ENCODE measurements around the gene POU5F2. TPM values are rescaled to one million over a fixed set of nuclear protein-coding genes. Genes with fewer than 3 reads are reported as not detected.

Gene POU5F2
- total RNA-seq, 4 donors from 2014 or later = 4.7 to 9.4 (median 6.0) TPM

DNA sequence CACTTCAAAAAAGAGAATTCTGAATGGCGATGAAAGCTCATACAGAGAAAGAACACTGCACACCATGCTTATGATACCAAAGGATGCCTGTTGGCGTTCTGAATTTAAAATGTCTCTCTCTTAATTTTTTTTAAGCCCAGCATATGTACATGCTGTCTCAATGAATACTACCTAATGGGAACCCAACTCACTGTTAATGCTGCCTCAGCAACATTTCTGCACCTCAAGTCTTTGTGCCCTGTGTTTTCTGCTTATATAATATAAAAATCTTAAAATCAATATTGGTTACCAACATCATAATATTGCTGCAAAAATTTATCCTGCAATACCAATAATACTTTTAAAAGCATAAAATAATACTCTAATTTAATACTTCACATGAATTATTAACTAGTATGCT, 44.1 kb upstream of the POU5F2 start:
- WGBS, 2 donors = 94 to 96% methylated on average over 2 of the region's 2 CpGs
- TF ChIP-seq, protein P1, sequence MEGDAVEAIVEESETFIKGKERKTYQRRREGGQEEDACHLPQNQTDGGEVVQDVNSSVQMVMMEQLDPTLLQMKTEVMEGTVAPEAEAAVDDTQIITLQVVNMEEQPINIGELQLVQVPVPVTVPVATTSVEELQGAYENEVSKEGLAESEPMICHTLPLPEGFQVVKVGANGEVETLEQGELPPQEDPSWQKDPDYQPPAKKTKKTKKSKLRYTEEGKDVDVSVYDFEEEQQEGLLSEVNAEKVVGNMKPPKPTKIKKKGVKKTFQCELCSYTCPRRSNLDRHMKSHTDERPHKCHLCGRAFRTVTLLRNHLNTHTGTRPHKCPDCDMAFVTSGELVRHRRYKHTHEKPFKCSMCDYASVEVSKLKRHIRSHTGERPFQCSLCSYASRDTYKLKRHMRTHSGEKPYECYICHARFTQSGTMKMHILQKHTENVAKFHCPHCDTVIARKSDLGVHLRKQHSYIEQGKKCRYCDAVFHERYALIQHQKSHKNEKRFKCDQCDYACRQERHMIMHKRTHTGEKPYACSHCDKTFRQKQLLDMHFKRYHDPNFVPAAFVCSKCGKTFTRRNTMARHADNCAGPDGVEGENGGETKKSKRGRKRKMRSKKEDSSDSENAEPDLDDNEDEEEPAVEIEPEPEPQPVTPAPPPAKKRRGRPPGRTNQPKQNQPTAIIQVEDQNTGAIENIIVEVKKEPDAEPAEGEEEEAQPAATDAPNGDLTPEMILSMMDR (IDR thresholded peaks at IDR 0.05) = no peak
- TF ChIP-seq POLR2A (IDR thresholded peaks at IDR 0.05) = no peak
- Histone ChIP-seq H3K4me1 (peaks cover 7 to 11% of the 10 kb centered on the region in 2 donors), H3K36me3 (no peaks in the 10 kb centered on the region), H3K4me3 (replicated peaks in 1 of 3) (no peak overlapping the region), H3K27me3 (no peaks in the 10 kb centered on the region), H3K27ac (no peak overlapping the region), H3K9me3 (no peaks in the 10 kb centered on the region)
- intact Hi-C loops (cut with DNase I) = no loop called here
- DNase-seq = no peak

GRCh38 chr5:93782978-93783377, 41.6 kb upstream of the POU5F2 start:
- no peak overlapping the region for H3K27ac ChIP-seq
- intact Hi-C loops (cut with DNase I) = no loop called here
- H3K4me1 ChIP-seq = no peaks in the 10 kb centered on the region
- WGBS, 2 donors = 97 to 100% methylated on average over 1 of the region's 1 CpG
- H3K27me3 ChIP-seq = no peaks in the 10 kb centered on the region
- no peaks in the 10 kb centered on the region for H3K36me3 ChIP-seq
- H3K4me3 ChIP-seq (replicated peaks in 1 of 3) = no peak overlapping the region
- DNase-seq = no peak
- no peaks in the 10 kb centered on the region for H3K9me3 ChIP-seq
- no peak for TF ChIP-seq POLR2A (IDR thresholded peaks at IDR 0.05)

- no peak overlapping the region for H3K27ac ChIP-seq
- DNase-seq = no peak
- H3K4me3 ChIP-seq (replicated peaks in 1 of 3) = no peak overlapping the region
- no peaks in the 10 kb centered on the region for H3K9me3 ChIP-seq
- no peaks in the 10 kb centered on the region for H3K4me1 ChIP-seq
- WGBS, 2 donors = 85 to 91% methylated on average over 3 of the region's 3 CpGs
- H3K27me3 ChIP-seq = no peaks in the 10 kb centered on the region
- intact Hi-C loops (cut with DNase I) = no loop called here
- TF ChIP-seq POLR2A (IDR thresholded peaks at IDR 0.05) = no peak
- TF ChIP-seq, protein P1 (IDR thresholded peaks at IDR 0.05) = no peak
- peaks cover 0 to 4% of the 10 kb centered on the region in 2 donors for H3K36me3 ChIP-seq
Observed at GRCh38 chr5:93777620-93778019, 36.2 kb upstream of the POU5F2 start.

GRCh38 chr5:93756372-93756771, 15.0 kb upstream of the POU5F2 start:
- no peaks in the 10 kb centered on the region for H3K27me3 ChIP-seq
- DNase-seq = no peak
- no peak for TF ChIP-seq POLR2A (IDR thresholded peaks at IDR 0.05)
- TF ChIP-seq, protein P1 (IDR thresholded peaks at IDR 0.05) = no peak
- H3K4me1 ChIP-seq = no peaks in the 10 kb centered on the region
- intact Hi-C loops (cut with DNase I) = no loop called here
- no peak overlapping the region for H3K4me3 ChIP-seq (replicated peaks in 1 of 3)
- 89 to 95% methylated on average over 5 of the region's 5 CpGs for WGBS, 2 donors
- H3K9me3 ChIP-seq = no peaks in the 10 kb centered on the region
- H3K27ac ChIP-seq = no peak overlapping the region
- no peaks in the 10 kb centered on the region for H3K36me3 ChIP-seq

DNA sequence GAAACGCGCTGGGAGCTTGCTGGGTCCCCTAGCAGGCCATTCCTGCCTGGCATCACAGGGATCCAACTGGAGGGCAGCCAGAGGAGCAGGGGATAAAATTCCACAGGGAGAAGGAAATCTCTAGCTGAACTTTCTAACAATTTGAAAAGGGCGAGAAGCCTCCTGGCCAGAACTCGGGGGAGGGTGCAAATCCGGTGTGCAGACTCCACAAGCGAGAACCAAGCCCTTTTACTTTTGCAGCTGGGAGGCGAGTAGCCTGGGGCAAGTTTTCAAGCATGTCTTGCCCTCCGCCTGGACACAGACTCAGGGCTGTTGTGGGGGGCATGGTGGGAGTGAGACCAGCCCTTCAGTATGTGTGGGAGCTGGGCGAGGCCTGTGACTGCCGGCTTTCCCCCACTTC, 14.3 kb upstream of the POU5F2 start:
- Histone ChIP-seq H3K27ac (no peak overlapping the region), H3K4me1 (no peaks in the 10 kb centered on the region), H3K36me3 (no peaks in the 10 kb centered on the region), H3K27me3 (no peaks in the 10 kb centered on the region), H3K4me3 (replicated peaks in 1 of 3) (no peak overlapping the region), H3K9me3 (no peaks in the 10 kb centered on the region)
- intact Hi-C loops (cut with DNase I) = no loop called here
- 84 to 89% methylated on average over 10 of the region's 10 CpGs for WGBS, 2 donors
- no peak for TF ChIP-seq POLR2A (IDR thresholded peaks at IDR 0.05)
- TF ChIP-seq, protein P1 (IDR thresholded peaks at IDR 0.05) = no peak
- no peak for DNase-seq

- intact Hi-C loops (cut with DNase I) = no loop called here
- Histone ChIP-seq H3K9me3 (no peaks in the 10 kb centered on the region), H3K4me3 (replicated peaks in 1 of 3) (no peak overlapping the region), H3K36me3 (no peaks in the 10 kb centered on the region), H3K27me3 (no peaks in the 10 kb centered on the region), H3K27ac (no peak overlapping the region), H3K4me1 (no peaks in the 10 kb centered on the region)
- no peak for TF ChIP-seq POLR2A (IDR thresholded peaks at IDR 0.05)
- TF ChIP-seq, protein P1 (IDR thresholded peaks at IDR 0.05) = no peak
- DNase-seq = no peak
- WGBS, 2 donors = 92 to 96% methylated on average over 1 of the region's 1 CpG
Observed at GRCh38 chr5:93748875-93749397, 7.5 kb upstream of the POU5F2 start.

Data from thyroid gland (tissue), 4 donors.